NB4 (cell line): ENCODE data around the gene MYD88.
A peak's percentile ranks its signal among the peaks of the same experiment; 100 is the strongest.

Source experiments
- DNase-seq: peaks from one replicate; pipeline ENCODE4 v3.0.0; 2010; ENCODE audit warnings: low read depth
- H3K4me3 ChIP-seq: one replicate; pipeline ENCODE4 v1.5.1; 2011; ENCODE audit warnings: mild to moderate bottlenecking, low read depth, low read length, moderate library complexity
- MAX ChIP-seq: IDR thresholded peaks from 2 replicates; pipeline ENCODE4 v1.6.1; 2011; ENCODE audit warnings: low read depth, low read length
- MYC ChIP-seq: IDR thresholded peaks from 2 replicates; pipeline ENCODE4 v1.6.1; 2011; ENCODE audit warnings: low read depth, low read length
- POLR2A ChIP-seq: IDR thresholded peaks from 2 replicates; pipeline ENCODE4 v1.6.1; 2011; ENCODE audit warnings: mild to moderate bottlenecking; ENCODE audit not compliant: insufficient read length; ENCODE audit errors: extremely low read depth
- TF ChIP-seq, protein P1 (sequence below): IDR thresholded peaks from one replicate; pipeline ENCODE4 v1.5.1; 2012; ENCODE audit warnings: low read depth, low read length

The MYD88 gene

GRCh38 chr3:38105525-38105924 is 32.9 kb upstream of the MYD88 start:
- DNase-seq = no peak
- no peak for TF ChIP-seq MYC
- TF ChIP-seq, protein P1, sequence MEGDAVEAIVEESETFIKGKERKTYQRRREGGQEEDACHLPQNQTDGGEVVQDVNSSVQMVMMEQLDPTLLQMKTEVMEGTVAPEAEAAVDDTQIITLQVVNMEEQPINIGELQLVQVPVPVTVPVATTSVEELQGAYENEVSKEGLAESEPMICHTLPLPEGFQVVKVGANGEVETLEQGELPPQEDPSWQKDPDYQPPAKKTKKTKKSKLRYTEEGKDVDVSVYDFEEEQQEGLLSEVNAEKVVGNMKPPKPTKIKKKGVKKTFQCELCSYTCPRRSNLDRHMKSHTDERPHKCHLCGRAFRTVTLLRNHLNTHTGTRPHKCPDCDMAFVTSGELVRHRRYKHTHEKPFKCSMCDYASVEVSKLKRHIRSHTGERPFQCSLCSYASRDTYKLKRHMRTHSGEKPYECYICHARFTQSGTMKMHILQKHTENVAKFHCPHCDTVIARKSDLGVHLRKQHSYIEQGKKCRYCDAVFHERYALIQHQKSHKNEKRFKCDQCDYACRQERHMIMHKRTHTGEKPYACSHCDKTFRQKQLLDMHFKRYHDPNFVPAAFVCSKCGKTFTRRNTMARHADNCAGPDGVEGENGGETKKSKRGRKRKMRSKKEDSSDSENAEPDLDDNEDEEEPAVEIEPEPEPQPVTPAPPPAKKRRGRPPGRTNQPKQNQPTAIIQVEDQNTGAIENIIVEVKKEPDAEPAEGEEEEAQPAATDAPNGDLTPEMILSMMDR = no peak
- H3K4me3 ChIP-seq = no peak overlapping the region

DNA sequence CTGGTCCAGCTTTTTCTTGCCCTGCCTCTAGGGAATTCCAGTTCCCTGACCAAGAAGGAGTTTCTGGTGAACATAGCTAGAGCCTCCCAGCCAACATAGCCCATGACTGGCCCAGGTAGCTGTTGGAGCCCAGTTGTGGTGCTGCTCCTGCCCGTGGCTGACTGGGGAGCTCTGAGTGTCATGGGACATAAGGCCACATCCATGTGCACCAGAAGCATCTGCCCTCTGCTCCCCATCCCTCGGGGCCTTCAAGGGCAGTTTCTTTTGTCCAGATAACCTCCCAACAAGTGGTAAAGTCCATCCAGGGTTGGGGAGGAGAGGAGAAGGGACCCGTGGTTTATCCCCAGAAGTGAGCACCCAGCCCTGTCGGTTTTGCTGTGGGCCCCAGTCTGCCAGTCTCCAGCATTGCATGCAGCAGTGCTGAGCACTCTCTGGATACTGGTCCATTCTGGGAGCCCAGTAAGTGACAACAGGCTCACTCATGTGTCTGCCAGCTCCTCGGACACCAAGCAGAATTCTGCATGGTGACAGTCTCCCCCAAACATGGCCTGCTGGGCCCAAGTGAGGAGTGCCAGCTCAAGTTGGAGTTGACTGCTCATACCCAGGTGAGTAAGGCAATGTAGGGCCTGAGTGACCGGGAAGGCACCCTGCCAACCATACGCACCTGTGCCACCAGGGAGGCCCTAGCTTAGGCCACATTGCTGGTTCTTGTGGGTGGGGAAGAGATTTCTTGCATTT is 30.4 kb upstream of the MYD88 start:
- no peak for DNase-seq
- no peak overlapping the region for H3K4me3 ChIP-seq
- TF ChIP-seq POLR2A (no peak), MAX (no peak), MYC (no peak)
- TF ChIP-seq, protein P1 = no peak

- no peak for TF ChIP-seq POLR2A
- TF ChIP-seq, protein P1 = no peak
- no peak overlapping the region for H3K4me3 ChIP-seq
- peak; percentile 77 for DNase-seq
Measured at GRCh38 chr3:38108649-38109579, 29.5 kb upstream of the MYD88 start.

- no peak for DNase-seq
- no peak overlapping the region for H3K4me3 ChIP-seq
- TF ChIP-seq, protein P1 = no peak
- TF ChIP-seq MAX (no peak), MYC (no peak), POLR2A (no peak)
Measured at GRCh38 chr3:38109580-38110313, 28.7 kb upstream of the MYD88 start.

- H3K4me3 ChIP-seq = no peak overlapping the region
- TF ChIP-seq MAX (no peak), MYC (no peak), POLR2A (no peak)
- DNase-seq = no peak
Measured at GRCh38 chr3:38110314-38111050, 28.0 kb upstream of the MYD88 start.

DNA sequence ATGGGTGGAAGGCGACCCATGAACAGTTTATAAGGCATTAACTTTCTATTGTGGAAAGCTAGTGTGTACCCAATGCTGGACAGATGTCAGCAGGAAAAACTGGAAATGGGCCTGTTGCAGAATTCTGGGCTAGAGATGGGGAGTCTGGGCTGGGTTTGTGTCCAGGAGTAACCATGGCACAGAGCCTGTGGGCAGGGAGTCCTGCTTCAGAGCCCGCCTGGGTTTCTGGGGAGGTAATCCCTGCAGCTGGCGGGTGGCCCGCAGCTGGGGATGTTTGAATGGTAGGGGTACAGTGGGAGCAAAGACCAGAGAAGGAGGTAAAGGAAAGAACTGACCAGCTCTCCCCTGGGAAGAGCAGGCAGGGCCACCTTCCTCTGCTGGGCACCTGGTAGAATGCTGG is 27.3 kb upstream of the MYD88 start:
- no peak overlapping the region for H3K4me3 ChIP-seq
- TF ChIP-seq MAX = no peak
- no peak for TF ChIP-seq POLR2A
- no peak for TF ChIP-seq MYC
- TF ChIP-seq, protein P1 = no peak
- no peak for DNase-seq
